Esophagus muscularis mucosa (tissue), 4 donors: ENCODE measurements around the gene NEB. TPM values are rescaled to one million over a fixed set of nuclear protein-coding genes. Genes with fewer than 3 reads are reported as not detected.

Experiments used
- DNase-seq: peaks from one replicate; pipeline ENCODE4 v3.0.0-alpha.2; 2017; ENCODE audit errors: extremely low spot score
- H3K27ac ChIP-seq, 4 donors: fragments of 200-600 bp; sonication (generic); replicated peaks in 1 of 4; 1 replicate in 3 of 4; 2 replicates in 1 of 4; pipeline ENCODE4 v1.5.1; 2016 to 2019; ENCODE audit warnings: mild to moderate bottlenecking in 1 of 4
- H3K27me3 ChIP-seq, 4 donors: fragments of 200-600 bp; sonication (generic); one replicate each; pipeline versions ENCODE4 v1.5.1 to v1.6.0; 2016 to 2019
- H3K36me3 ChIP-seq, 4 donors: fragments of 200-600 bp; sonication (generic); one replicate each; pipeline ENCODE4 v1.5.1; 2016 to 2019
- H3K4me1 ChIP-seq, 4 donors: fragments of 200-600 bp; sonication (generic); one replicate each; pipeline ENCODE4 v1.5.1; 2016 to 2019
- H3K4me3 ChIP-seq, 4 donors: fragments of 200-600 bp; sonication (generic); 1 replicate in 2 of 4; 2 replicates in 2 of 4; pipeline ENCODE4 v1.5.1; 2016 to 2019; ENCODE audit warnings: mild to moderate bottlenecking in 4 of 4, moderate library complexity in 1 of 4
- H3K9me3 ChIP-seq, 4 donors: fragments of 200-600 bp; sonication (generic); 1 replicate in 3 of 4; 2 replicates in 1 of 4; pipeline ENCODE4 v1.5.1; 2016 to 2019
- CTCF ChIP-seq, 3 experiments: fragments of 200-600 bp in 2 of 3; fragments of 450-650 bp in 1 of 3; sonication (generic) in 2 of 3; IDR thresholded peaks; one replicate each; pipeline ENCODE4 v1.5.1; 2017 to 2019; ENCODE audit warnings: antibody characterized with exemption in 3 of 3, mild to moderate bottlenecking in 2 of 3, moderate library complexity in 1 of 3
- EP300 ChIP-seq: sonication (generic); formaldehyde crosslinking; IDR thresholded peaks from one replicate; pipeline ENCODE4 v1.6.1; 2017; ENCODE audit warnings: antibody characterized with exemption
- POLR2A ChIP-seq: fragments of 450-650 bp; IDR thresholded peaks from one replicate; pipeline ENCODE4 v1.6.1; 2017; ENCODE audit warnings: antibody characterized with exemption, moderate library complexity, mild to moderate bottlenecking, low read depth
- POLR2AphosphoS5 ChIP-seq, 2 donors: sonication (generic); formaldehyde crosslinking; IDR thresholded peaks; one replicate each; pipeline ENCODE4 v1.6.1; 2017; ENCODE audit warnings: antibody characterized with exemption in 2 of 2
- whole genome bisulfite sequencing: methylation state at CpG from one replicate; pipeline ENCODE4 v1.1.5; 2018; 5-methylcytosine and 5-hydroxymethylcytosine counted together
- intact Hi-C: fragments of 100-400 bp; cut with DNase I; formaldehyde crosslinking; loops from one replicate; pipeline ENCODE4 v1.15.1; 2023
- total RNA-seq, 4 donors: library from RNA; depleted of rRNA; stranded (reverse); fragments of >200 nt; gene quantifications; one replicate each; pipeline versions ENCODE4 v1.1.0 to v1.2.1, GENCODE V29; 2016

NEB gene
- under 1 TPM; 0.23 to 0.84 (median 0.54) TPM for total RNA-seq

GRCh38 chr2:151733771-151734672 is at the start of gene NEB:
Gene NEB, minus strand, starts transcription at chr2:151734476. Its CDS starts 1,320 bp downstream, at chr2:151733156.
- no peak within 1 kb of the TSS for H3K27ac ChIP-seq
- intact Hi-C loops: no loop called here
- H3K36me3 ChIP-seq: no peaks in the 10 kb centered on the region
- H3K4me3 ChIP-seq: no peak within 1 kb of the TSS
- 85% methylated on average over 11 of the region's 11 CpGs for WGBS
- TF ChIP-seq POLR2A: peak; percentile 83
- no peak for TF ChIP-seq POLR2AphosphoS5 (IDR thresholded peaks at IDR 0.05)
- TF ChIP-seq EP300: no peak
- no peak for DNase-seq
- peaks cover 0 to 2% (median under 1%) of the 10 kb centered on the region in 4 donors for H3K9me3 ChIP-seq
- no peaks in the 10 kb centered on the region for H3K4me1 ChIP-seq
- H3K27me3 ChIP-seq: no peaks in the 10 kb centered on the region

- 99% methylated on average over 2 of the region's 2 CpGs for WGBS
- Histone ChIP-seq H3K36me3 (peaks cover 7 to 35% (median 26%) of the 10 kb centered on the region in 4 donors), H3K4me3 (no peak overlapping the region), H3K4me1 (no peaks in the 10 kb centered on the region), H3K9me3 (no peaks in the 10 kb centered on the region), H3K27me3 (no peaks in the 10 kb centered on the region), H3K27ac (no peak overlapping the region)
- intact Hi-C loops: no loop called here
- no peak for TF ChIP-seq POLR2A
- no peak for TF ChIP-seq CTCF (IDR thresholded peaks at IDR 0.05)
- TF ChIP-seq EP300: no peak
- TF ChIP-seq POLR2AphosphoS5 (IDR thresholded peaks at IDR 0.05): no peak
- DNase-seq: no peak
These were observed 48.9 kb upstream of the NEB start for GRCh38 chr2:151783133-151783520.

GRCh38 chr2:151782378-151783132 is 48.3 kb upstream of the NEB start:
- no peak for TF ChIP-seq CTCF (IDR thresholded peaks at IDR 0.05)
- no peak for TF ChIP-seq POLR2A
- no peak for TF ChIP-seq POLR2AphosphoS5 (IDR thresholded peaks at IDR 0.05)
- no peak for TF ChIP-seq EP300
- intact Hi-C loops: no loop called here
- DNase-seq: no peak
- no peaks in the 10 kb centered on the region for H3K9me3 ChIP-seq
- no peaks in the 10 kb centered on the region for H3K27me3 ChIP-seq
- no peaks in the 10 kb centered on the region for H3K4me1 ChIP-seq
- peaks cover 7 to 30% (median 24%) of the 10 kb centered on the region in 4 donors for H3K36me3 ChIP-seq
- H3K4me3 ChIP-seq: no peak overlapping the region
- WGBS: 91% methylated on average over 6 of the region's 6 CpGs
- H3K27ac ChIP-seq: no peak overlapping the region

GRCh38 chr2:151781642-151782041 is 47.4 kb upstream of the NEB start:
- H3K9me3 ChIP-seq: no peaks in the 10 kb centered on the region
- no peaks in the 10 kb centered on the region for H3K4me1 ChIP-seq
- no peaks in the 10 kb centered on the region for H3K27me3 ChIP-seq
- no peak overlapping the region for H3K27ac ChIP-seq
- H3K4me3 ChIP-seq: no peak overlapping the region
- H3K36me3 ChIP-seq: peaks cover 7 to 33% (median 25%) of the 10 kb centered on the region in 4 donors
- DNase-seq: no peak
- no peak for TF ChIP-seq POLR2AphosphoS5 (IDR thresholded peaks at IDR 0.05)
- no peak for TF ChIP-seq POLR2A
- no peak for TF ChIP-seq EP300
- TF ChIP-seq CTCF (IDR thresholded peaks at IDR 0.05): no peak
- 95% methylated on average over 4 of the region's 4 CpGs for WGBS
- intact Hi-C loops: no loop called here

GRCh38 chr2:151780938-151781337 is 46.7 kb upstream of the NEB start:
- no peak for DNase-seq
- H3K4me3 ChIP-seq: no peak overlapping the region
- intact Hi-C loops: no loop called here
- TF ChIP-seq POLR2AphosphoS5 (IDR thresholded peaks at IDR 0.05): no peak
- TF ChIP-seq CTCF (IDR thresholded peaks at IDR 0.05): no peak
- no peak for TF ChIP-seq POLR2A
- TF ChIP-seq EP300: no peak
- no peaks in the 10 kb centered on the region for H3K9me3 ChIP-seq
- H3K27ac ChIP-seq: no peak overlapping the region
- H3K36me3 ChIP-seq: peaks cover 7 to 39% (median 28%) of the 10 kb centered on the region in 4 donors
- H3K27me3 ChIP-seq: no peaks in the 10 kb centered on the region
- no peaks in the 10 kb centered on the region for H3K4me1 ChIP-seq
